Prostate gland (tissue), 2 donors: Measurements from ENCODE around the gene ZKSCAN5. TPM values are rescaled to one million over a fixed set of nuclear protein-coding genes. Genes with fewer than 3 reads are reported as not detected.
"Not testable (repeated sequence)": the region's sequence is repeated elsewhere in the genome, so short reads cannot be mapped to it uniquely, and the experiment has no call there.

Source experiments
- DNase-seq: peaks from one replicate; pipeline ENCODE4 v3.0.0-alpha.2; 2019; ENCODE audit warnings: low spot score
- H3K27ac ChIP-seq, 2 donors: fragments of 200-600 bp; sonication (generic); 2 replicates each; pipeline ENCODE4 v1.5.1; 2017 to 2019
- H3K27me3 ChIP-seq: fragments of 200-600 bp; sonication (generic); replicated peaks from 2 replicates; pipeline ENCODE4 v1.5.1; 2019; ENCODE audit not compliant: insufficient read depth
- H3K36me3 ChIP-seq, 2 donors: fragments of 200-600 bp; sonication (generic); 1 replicate in 1 of 2; 2 replicates in 1 of 2; pipeline versions ENCODE4 v1.5.1 to v1.8.1; 2017 to 2019
- H3K4me1 ChIP-seq: fragments of 200-600 bp; sonication (generic); replicated peaks from 2 replicates; pipeline ENCODE4 v1.5.1; 2019
- H3K4me3 ChIP-seq, 2 donors: fragments of 200-600 bp; sonication (generic); 2 replicates each; pipeline ENCODE4 v1.5.1; 2017 to 2019
- H3K9me3 ChIP-seq: fragments of 200-600 bp; sonication (generic); 2 replicates; pipeline ENCODE4 v1.5.1; 2017
- POLR2A ChIP-seq: fragments of 450-650 bp; IDR thresholded peaks from one replicate; pipeline ENCODE4 v1.6.1; 2016; ENCODE audit warnings: antibody characterized with exemption, mild to moderate bottlenecking
- POLR2AphosphoS5 ChIP-seq: sonication (generic); formaldehyde crosslinking; IDR thresholded peaks from one replicate; pipeline ENCODE4 v1.6.1; 2017; ENCODE audit warnings: antibody characterized with exemption
- WGBS: methylation state at CpG from one replicate; pipeline ENCODE4 v1.1.5; 2018; 5-methylcytosine and 5-hydroxymethylcytosine counted together
- intact Hi-C: fragments of 100-400 bp; cut with DNase I; formaldehyde crosslinking; loops from one replicate; pipeline ENCODE4 v1.14.2; 2022
- total RNA-seq, 2 donors: library from RNA; depleted of rRNA; stranded (reverse); fragments of >200 nt; gene quantifications; one replicate each; pipeline ENCODE4 v1.1.0, GENCODE V29; 2016
- TF ChIP-seq, protein P1 (sequence below), 4 experiments: fragments of 200-600 bp in 2 of 4; fragments of 450-650 bp in 2 of 4; sonication (generic) in 2 of 4; IDR thresholded peaks; 1 replicate in 3 of 4; 2 replicates in 1 of 4; pipeline ENCODE4 v1.5.1; 2016 to 2019; ENCODE audit warnings: antibody characterized with exemption in 4 of 4, mild to moderate bottlenecking in 2 of 4, moderate library complexity in 2 of 4

The ZKSCAN5 gene
- total RNA-seq, 2 donors from 2014 or later = 7.8 to 13.2 TPM

DNA sequence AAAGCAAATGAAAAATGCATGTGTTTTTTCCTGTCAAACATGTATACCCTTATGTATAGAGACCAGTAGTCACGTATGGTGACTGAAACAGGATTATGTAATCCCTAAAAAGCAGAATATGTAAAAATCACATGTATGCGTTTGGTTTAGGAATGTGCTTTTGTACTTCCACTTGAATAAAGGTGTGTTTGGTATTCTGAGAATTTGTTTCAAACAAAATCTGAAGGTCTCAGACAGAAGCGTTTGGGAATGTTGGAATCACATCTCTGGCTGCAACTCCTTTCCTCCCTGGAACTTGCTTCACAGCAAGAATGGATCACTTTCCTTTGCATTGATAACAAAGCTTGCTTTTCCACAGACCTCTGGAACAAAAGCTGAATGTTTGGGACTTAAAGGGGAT is 71.8 kb downstream of the ZKSCAN5 start:
- H3K4me3 ChIP-seq = no peak overlapping the region
- no peak for DNase-seq
- H3K27ac ChIP-seq = no peak overlapping the region
- H3K36me3 ChIP-seq = no peaks in the 10 kb centered on the region
- H3K4me1 ChIP-seq = no peaks in the 10 kb centered on the region
- TF ChIP-seq, protein P1, sequence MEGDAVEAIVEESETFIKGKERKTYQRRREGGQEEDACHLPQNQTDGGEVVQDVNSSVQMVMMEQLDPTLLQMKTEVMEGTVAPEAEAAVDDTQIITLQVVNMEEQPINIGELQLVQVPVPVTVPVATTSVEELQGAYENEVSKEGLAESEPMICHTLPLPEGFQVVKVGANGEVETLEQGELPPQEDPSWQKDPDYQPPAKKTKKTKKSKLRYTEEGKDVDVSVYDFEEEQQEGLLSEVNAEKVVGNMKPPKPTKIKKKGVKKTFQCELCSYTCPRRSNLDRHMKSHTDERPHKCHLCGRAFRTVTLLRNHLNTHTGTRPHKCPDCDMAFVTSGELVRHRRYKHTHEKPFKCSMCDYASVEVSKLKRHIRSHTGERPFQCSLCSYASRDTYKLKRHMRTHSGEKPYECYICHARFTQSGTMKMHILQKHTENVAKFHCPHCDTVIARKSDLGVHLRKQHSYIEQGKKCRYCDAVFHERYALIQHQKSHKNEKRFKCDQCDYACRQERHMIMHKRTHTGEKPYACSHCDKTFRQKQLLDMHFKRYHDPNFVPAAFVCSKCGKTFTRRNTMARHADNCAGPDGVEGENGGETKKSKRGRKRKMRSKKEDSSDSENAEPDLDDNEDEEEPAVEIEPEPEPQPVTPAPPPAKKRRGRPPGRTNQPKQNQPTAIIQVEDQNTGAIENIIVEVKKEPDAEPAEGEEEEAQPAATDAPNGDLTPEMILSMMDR (IDR thresholded peaks at IDR 0.05) = no peak
- no peaks in the 10 kb centered on the region for H3K27me3 ChIP-seq
- intact Hi-C loops = no loop called here
- 78% methylated on average over 3 of the region's 3 CpGs for WGBS
- no peaks in the 10 kb centered on the region for H3K9me3 ChIP-seq

DNA sequence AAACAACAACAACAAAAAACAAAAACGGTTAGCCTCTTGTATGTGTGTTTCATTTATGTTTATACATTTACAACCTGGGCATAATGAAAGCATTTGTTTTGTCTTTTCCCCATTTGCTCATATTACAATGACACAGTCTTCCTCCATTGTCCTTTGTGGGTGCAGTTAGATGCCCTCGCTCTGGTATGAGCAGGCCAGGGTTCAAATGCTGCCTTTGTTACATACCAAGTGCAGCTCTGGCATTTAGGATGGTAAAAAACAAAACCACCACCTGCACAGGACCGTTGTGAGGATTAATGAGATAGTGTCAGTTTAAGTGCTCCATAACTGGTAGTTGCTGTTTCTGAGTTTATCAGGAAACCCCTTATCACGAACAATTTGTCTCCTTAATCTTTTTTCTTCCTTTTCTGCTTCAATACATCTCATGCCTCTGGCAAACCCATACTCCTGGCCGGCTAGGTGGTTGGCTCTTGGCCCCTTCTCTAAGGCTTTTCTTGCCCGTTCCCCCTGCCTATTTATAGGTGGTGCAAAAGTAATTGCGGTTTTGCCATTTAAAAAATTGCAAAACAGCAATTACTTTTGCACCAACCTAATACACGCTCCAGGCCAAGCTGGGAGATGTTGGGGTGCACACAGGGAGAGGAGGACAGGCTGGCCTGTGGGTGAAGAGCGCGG is 75.0 kb downstream of the ZKSCAN5 start:
- intact Hi-C loops = no loop called here
- Histone ChIP-seq H3K4me1 (no peaks in the 10 kb centered on the region), H3K27ac (no peak overlapping the region), H3K4me3 (peak overlapping the region; percentile 37 to 47), H3K27me3 (no peaks in the 10 kb centered on the region), H3K9me3 (no peaks in the 10 kb centered on the region), H3K36me3 (no peaks in the 10 kb centered on the region)
- DNase-seq = no peak
- 45% methylated on average over 10 of the region's 10 CpGs for WGBS
- no peak for TF ChIP-seq POLR2A
- TF ChIP-seq POLR2AphosphoS5 = no peak
- TF ChIP-seq, protein P1 (IDR thresholded peaks at IDR 0.05) = no peak

DNA sequence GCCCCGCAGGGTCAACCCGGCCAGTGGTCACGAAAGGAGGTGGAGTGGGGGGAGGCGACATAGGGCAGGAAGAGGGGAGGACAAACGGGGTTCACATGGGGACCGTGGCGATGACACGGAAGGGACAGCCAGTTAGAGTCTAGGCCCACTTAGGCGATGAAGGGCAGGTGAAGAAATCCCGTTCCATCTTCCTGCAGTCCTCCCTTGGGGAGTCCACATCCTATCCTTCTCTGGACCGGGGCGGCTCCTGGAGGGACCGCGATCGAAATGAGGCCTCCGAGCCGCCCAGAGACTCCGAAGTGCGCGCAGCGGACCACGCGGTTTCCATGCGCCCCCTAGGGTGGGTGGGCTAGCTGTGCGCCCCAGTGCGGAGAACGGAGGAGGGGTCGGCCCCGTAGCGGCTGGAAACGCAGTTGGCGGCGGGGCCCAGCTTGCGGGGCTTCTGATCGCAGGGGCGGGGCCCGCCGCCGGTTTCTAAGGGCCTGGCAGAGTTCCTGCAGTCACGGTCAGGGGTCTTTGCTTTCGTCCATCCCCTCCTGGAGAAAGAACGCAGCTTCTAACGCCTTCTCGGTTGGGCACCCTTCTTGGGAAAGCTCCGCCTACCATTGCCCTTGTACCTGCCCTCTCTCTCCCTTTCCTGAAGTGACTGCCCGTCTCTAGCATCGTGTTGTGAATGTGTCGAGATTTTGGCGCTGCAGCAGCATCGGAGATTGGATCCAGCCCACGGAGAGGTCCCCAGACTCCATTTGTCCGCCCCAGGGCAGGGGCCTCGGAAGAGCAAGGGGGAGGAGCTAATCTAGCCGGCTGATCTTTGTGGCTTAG is 75.7 kb downstream of the ZKSCAN5 start:
- Histone ChIP-seq H3K27ac (peak overlapping the region; percentile 28 to 46), H3K27me3 (no peaks in the 10 kb centered on the region), H3K4me3 (peak overlapping the region; percentile 37 to 47), H3K9me3 (no peaks in the 10 kb centered on the region), H3K4me1 (no peaks in the 10 kb centered on the region), H3K36me3 (no peaks in the 10 kb centered on the region)
- intact Hi-C loops = no loop called here
- no peak for DNase-seq
- 2% methylated on average over 54 of the region's 54 CpGs for WGBS
- TF ChIP-seq, protein P1 (IDR thresholded peaks at IDR 0.05) = peak in 2 of 4 experiments; percentile 14 to 32
- TF ChIP-seq POLR2A (no peak), POLR2AphosphoS5 (no peak)

DNA sequence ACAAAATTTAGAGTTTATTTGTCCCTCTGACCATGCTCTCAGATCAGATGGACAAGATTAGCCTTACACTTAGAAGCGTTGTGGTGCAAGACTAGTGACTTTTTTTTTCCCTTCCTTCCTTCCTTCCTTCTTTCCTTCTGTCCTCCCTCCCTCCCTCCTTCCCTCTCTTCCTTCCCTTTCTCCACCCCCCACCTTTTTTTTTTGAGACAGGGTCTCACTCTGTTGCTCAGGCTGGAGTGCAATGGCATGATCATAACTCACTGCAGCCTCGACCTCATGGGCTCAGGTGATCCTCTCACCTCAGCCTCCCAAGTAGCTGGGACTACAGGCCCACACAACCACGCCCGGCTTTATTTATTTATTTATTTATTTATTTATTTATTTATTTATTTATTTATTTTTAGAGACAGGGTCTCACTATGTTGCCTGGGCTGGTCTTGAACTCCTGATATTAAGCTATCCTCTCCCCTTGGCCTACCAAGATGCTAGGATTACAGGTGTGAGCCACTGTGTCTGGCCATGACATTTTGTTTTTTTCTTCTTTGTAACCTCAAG is 76.4 kb downstream of the ZKSCAN5 start:
- intact Hi-C loops, DNase-seq: not testable (repeated sequence)

More for the DNA sequence above, 76.4 kb downstream of the ZKSCAN5 start:
- 59% methylated on average over 4 of the region's 4 CpGs for WGBS
- H3K36me3 ChIP-seq, H3K9me3 ChIP-seq, H3K27me3 ChIP-seq, H3K4me1 ChIP-seq: not testable (repeated sequence)
- Histone ChIP-seq H3K27ac (peak overlapping the region; percentile 28 to 46), H3K4me3 (peak overlapping the region; percentile 37 to 47)

Other genes with a start within 250 kb of the ZKSCAN5 start
- under 1 TPM in 1 of 2 donors, not detected in 1; 0.97 TPM for gene MYH16, start 231.8 kb upstream of the ZKSCAN5 start, total RNA-seq
- gene ARPC1A, start 178.8 kb upstream of the ZKSCAN5 start, total RNA-seq = 100 to 1,000 TPM; 119 to 136 TPM
- 10 to 100 TPM; 85.4 to 86.5 TPM for gene ARPC1B, start 129.9 kb upstream of the ZKSCAN5 start, total RNA-seq
- 100 to 1,000 TPM in 1 of 2 donors, 10 to 100 TPM in 1; 98.6 to 103 TPM for gene PDAP1, start 96.1 kb upstream of the ZKSCAN5 start, total RNA-seq
- 10 to 100 TPM; 73.8 to 78.3 TPM for gene BUD31, start 95.7 kb upstream of the ZKSCAN5 start, total RNA-seq
- gene PTCD1, start 65.9 kb upstream of the ZKSCAN5 start, total RNA-seq = 10 to 100 TPM in 1 of 2 donors, 1 to 10 TPM in 1; 9.1 to 11.8 TPM
- 10 to 100 TPM; 40.4 to 97.4 TPM for gene CPSF4, start 65.7 kb upstream of the ZKSCAN5 start, total RNA-seq
- gene ATP5MF, start 38.5 kb upstream of the ZKSCAN5 start, total RNA-seq = 100 to 1,000 TPM; 797 to 850 TPM
- gene ZNF789, start 31.8 kb upstream of the ZKSCAN5 start, total RNA-seq = 10 to 100 TPM; 20.6 to 25.2 TPM
- 10 to 100 TPM; 37.4 to 37.8 TPM for gene ZNF394, start 4.4 kb upstream of the ZKSCAN5 start, total RNA-seq
- gene FAM200A, start 47.5 kb downstream of the ZKSCAN5 start, total RNA-seq = 10 to 100 TPM in 1 of 2 donors, 1 to 10 TPM in 1; 5.5 to 11.2 TPM
- 100 to 1,000 TPM in 1 of 2 donors, 10 to 100 TPM in 1; 79.7 to 112 TPM for gene ZNF655, start 54.0 kb downstream of the ZKSCAN5 start, total RNA-seq
- 10 to 100 TPM in 1 of 2 donors, not detected in 1; 23.5 TPM for gene TMEM225B, start 93.6 kb downstream of the ZKSCAN5 start, total RNA-seq
- 10 to 100 TPM; 20.1 to 28.0 TPM for gene ZSCAN25, start 112.3 kb downstream of the ZKSCAN5 start, total RNA-seq
- 10 to 100 TPM; 80.5 to 88.9 TPM for gene CYP3A5, start 175.3 kb downstream of the ZKSCAN5 start, total RNA-seq
- not detected for gene CYP3A7, start 230.5 kb downstream of the ZKSCAN5 start, total RNA-seq